Stromal cell of bone marrow (primary cell): ENCODE data around the gene DCAF8.
A peak's percentile ranks its signal among the peaks of the same experiment; 100 is the strongest.
"Not testable (repeated sequence)": the region's sequence is repeated elsewhere in the genome, so short reads cannot be mapped to it uniquely, and the experiment has no call there.

ENCODE experiments used
- DNase-seq: peaks from one replicate; pipeline ENCODE4 v3.0.0-alpha.2; 2012; ENCODE audit warnings: low read depth

The DCAF8 gene

DNA sequence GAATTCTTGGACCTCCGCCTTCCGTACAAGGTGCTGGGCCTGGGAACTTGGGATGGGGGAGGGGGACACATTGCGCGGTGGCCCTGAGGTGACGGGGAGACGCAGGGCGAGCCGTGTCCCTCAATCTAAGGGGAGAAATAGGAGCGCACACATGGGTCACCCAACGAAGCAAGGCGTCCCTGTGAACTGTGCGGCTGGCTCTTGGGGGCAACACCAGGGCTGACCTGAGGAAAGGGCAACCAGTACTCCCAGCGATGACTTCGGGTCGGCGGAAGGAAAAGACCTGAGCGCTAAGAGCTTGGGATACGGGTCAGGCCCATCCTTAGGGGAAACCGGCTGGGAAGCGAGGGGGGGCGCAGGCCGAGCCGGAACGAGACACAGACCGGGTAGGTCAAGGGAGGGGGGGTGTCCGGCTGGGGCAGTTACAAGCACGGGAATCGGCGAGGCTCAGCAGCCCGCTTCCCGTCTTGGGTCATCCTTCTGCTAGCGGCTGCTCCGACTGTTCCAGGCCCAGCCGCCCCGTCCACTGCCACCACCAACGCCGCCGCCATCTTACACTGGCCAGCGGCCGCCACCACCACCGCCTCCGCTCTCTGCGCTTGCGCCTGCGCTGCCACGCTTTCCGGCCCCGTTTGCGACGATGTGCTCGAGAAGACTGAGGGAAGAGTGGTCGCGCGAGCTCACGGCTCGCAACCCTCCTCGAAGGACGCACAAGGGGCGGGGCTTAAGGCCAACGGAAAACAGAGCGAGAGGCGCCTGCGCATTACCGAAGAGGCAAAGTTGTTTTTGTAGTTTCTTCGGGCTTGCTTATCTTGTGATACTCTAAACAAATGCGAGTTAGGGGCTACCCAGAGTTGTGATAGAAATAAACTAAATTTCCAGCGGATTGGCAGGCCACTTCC is at the start of gene DCAF8:
Gene DCAF8, minus strand, starts transcription at position 657 of the 902 bp plus-strand sequence. CDS start 18,541 bp downstream, outside the sequence.
- DNase-seq = peak; percentile 96

- DNase-seq = no peak
These were observed 47.2 kb upstream of the DCAF8 start for GRCh38 chr1:160309571-160309970.

- DNase-seq = peak; percentile 45
These were observed 46.8 kb upstream of the DCAF8 start for GRCh38 chr1:160309185-160309557.

DNA sequence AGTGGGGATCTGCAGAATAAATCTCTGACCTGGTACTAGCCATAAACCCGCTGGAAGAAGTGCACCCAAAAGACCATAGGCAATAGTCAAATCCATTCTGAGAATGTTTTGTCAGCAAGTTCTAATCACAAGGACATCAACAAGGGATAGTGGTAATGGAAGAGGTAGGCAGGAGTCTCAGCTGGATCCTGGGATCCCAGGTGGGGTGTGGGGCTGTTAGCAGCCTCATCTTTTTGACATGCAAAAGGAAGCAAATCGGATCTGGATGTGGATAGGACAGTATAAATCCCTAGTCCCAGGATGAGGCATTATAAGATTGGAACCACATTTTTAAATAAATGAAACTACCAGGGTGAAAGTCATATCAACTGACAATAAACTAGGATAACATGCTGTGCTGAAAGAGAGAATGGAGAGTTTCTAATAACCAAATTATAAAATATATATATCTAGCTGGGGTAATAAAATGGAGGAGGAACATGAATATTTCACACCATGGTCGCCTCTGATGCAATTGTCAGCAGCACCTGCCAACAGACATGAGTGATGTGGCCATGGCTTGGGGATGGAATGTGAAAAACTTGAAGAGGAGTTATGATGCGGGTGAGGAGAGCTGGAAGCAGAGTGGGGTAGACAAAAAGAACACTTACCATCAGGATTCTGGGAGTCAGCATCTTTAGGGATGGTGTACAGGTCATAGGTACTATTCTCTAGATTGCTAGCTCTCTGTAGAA is 46.3 kb upstream of the DCAF8 start:
- no peak for DNase-seq

DNA sequence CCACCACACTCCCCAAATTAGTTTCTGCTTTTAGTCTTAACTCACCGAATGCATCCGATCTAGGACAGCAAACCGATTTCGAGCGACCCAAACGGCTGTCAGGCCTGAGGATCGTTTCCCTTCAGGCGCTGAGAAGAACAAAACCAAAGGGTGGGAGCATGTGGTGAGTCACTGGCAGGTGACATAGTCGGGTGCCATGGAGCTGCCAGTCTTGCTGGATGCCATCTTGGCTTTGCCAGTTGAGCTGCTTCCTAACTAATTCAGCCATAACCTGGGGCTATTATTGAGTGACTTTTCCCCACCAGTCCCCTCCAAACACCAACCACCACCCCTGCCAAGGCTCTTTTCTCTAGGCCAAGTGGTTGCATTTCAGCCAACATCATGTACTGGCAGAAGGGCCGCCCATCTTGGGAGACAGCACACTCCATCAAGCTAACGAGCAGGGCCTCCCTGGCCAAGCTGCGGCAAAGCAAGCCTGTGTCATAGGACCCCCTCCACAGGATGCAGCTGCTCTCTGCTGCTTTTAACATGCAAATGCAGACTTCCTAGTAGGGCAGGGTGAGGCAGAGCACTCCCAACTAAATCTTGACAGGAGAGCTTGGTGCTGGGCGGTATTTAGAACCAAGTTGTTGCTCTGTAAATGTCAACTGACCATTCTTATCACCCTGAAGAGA is 44.9 kb upstream of the DCAF8 start:
- DNase-seq = no peak

GRCh38 chr1:160300173-160300572 is 37.8 kb upstream of the DCAF8 start:
- no peak for DNase-seq

- DNase-seq = no peak
These were observed 33.7 kb upstream of the DCAF8 start for GRCh38 chr1:160296036-160296435.

DNA sequence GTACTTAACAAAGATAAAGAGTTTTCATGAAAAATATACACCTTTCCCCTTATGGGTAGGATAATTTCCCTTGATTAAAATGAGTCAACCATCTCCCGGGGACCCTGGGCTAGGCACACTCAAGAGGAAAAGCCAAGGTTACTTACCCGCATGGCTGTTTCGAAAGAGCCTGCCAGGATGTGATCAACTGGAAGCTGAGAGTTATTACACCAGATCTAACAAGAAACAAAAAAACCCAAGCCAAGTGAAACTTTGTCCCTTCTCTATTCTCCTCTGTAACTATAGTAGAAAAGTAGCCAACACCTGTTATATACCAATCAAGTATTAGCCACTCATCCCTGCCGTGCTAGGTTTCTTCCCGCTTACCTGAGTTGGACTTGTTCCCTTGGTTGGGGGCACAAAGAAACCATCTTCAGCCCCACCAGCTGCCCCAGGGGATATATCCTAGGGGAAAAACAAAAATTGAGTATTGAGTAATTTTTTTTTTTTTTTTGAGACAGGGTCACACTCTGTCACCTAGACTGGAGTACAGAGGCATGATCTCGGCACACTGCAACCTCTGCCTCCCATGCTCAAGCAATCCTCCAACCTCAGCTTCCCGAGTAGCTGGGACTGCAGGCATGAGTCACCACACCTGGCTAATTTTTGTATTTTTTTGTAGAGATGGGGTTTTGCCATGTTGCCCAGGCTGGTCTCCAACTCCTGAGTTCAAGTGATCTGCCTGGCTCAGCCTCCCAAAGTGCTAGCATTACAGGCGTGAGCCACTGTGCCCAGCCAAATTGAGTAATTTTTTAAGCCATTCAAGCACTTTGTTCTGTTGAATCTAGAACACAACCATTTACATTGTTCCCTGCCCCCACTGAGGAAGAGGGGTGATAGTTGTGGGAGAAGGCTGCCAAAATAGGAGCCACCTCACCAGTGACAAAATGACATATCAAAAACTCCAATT is 30.9 kb upstream of the DCAF8 start:
- DNase-seq = no peak

GRCh38 chr1:160291248-160292220 is 29.2 kb upstream of the DCAF8 start:
- DNase-seq = peak; percentile 36

DNA sequence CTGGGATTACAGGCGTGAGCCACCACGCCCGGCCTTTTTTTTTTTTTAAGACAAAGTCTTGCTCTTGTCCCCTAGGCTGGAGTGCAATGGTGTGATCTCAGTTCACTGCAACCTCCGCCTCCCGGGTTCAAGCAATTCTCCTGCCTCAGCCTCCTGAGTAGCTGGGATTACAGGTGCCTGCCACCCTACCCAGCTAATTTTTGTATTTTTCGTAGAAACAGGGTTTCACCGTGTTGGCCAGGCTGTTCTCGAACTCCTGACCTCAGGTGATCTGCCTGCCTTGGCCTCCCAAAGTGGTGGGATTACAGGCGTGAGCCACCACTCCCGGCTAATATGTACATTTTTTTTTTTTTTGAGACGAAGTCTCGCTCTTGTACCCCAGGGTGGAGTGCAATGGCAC is 25.4 kb upstream of the DCAF8 start:
- not testable (repeated sequence) for DNase-seq

- no peak for DNase-seq
These were observed 23.2 kb upstream of the DCAF8 start for GRCh38 chr1:160285506-160285905.

- DNase-seq = peak; percentile 90
These were observed 22.5 kb upstream of the DCAF8 start, which contains the start of gene PEX19 for GRCh38 chr1:160284782-160285344. PEX19 (minus strand) TSS chr1:160285133; CDS start chr1:160285124, 9 bp downstream.

DNA sequence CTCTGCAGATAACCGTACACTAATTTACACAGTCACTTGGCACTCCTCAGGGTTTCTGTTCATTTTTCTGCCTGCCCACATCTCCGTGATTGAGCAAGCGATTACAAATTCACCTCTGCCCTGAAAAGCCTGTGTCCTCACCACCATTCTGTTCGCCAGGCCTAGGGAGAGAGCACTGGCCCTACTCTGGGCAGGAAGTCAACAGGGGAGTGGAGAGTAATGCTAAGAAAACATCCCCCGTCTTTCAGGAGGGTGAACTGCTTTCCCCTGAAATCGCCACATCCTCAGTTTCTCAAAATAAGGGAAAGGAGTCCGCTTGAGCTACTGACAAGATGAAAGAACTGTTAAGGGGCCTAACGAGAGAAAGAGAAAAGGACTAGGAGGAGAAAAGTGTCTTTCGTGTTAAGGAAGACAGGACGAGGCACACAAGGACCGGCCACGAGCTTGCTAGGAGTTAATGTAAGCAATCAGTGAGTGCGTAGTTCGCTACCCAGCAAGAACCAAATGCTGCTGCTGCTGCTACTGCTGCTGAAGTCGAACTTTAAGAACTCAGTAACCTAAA is 22.0 kb upstream of the DCAF8 start:
- DNase-seq = peak; percentile 72

- no peak for DNase-seq
These were observed 20.5 kb upstream of the DCAF8 start for GRCh38 chr1:160282807-160283206.

DNA sequence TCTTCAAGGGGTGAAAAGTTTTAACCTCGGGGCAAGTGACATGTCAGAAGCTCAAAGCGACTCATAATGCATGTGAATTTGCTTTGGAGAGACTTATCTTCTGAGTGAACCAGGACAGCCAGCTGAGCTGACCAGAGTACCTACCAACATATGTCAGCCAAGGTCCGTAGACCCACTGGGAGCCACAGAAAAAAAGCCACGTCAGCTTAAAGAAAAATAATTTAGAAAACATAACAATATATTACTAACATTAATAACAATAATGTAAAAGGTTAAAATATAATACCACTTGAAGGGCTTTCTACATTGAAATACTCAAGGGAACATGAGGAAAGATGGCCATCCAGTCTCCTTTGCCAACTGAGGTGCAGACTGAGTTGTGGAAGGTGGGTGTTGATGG is 15.6 kb upstream of the DCAF8 start:
- no peak for DNase-seq

- no peak for DNase-seq
These were observed 15.0 kb upstream of the DCAF8 start for GRCh38 chr1:160277330-160277729.

DNA sequence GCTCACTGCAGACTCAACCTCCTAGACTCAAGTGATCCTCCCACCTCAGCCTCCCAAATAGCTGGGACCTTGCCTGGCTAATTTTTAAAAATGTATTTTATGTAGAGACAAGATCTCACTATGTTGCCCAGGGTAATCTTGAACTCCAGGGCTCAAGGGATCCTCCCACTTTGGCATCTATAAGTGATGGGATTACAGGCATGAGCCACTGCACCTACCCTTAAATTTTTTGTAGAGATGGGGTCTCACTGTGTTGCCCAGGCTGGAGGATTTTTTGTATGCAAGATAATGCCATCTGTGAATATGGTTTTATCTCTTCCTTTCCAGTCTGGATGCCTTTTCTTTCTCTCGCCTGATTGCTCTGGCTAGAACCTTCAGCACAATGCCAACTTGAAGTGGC is 8.7 kb upstream of the DCAF8 start:
- DNase-seq = no peak

- DNase-seq = no peak
These were observed 5.1 kb upstream of the DCAF8 start for GRCh38 chr1:160267284-160267991.

DNA sequence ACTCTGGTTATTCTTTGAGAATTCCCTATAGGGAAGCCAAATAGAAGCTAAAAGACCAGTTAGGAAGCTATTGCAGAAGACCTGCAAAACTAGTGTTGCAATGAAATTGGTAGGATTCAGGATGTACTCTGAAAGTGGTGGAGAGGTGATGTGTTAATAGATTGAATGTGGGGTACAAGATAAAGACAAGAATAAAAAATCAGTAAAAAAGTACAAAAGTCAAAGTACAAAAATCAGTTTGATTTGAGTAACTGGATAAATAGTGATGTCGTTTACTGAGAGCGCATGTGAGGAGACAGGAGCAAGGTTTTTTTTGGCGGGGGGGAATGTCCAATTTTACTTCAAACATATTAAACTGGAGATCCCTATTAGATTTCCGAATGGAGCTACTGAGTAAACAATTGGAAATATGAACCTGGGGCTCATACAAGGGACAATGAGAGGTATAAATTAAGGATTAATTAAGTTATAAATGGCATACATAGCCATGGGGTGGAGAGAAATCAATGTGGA is 2.5 kb upstream of the DCAF8 start:
- no peak for DNase-seq
